PFSK-1 (cell line): ENCODE data around the gene SLFN12L.

Source experiments
- REST ChIP-seq, 2 experiments: IDR thresholded peaks; 2 replicates each; pipeline versions ENCODE4 v1.6.1 to v1.8.0; 2011 to 2012; ENCODE audit warnings: low read depth in 2 of 2, low read length in 2 of 2, control low read depth in 1 of 2, inconsistent platforms in 1 of 2, mild to moderate bottlenecking in 1 of 2, moderate library complexity in 1 of 2; ENCODE audit not compliant: insufficient read depth in 1 of 2
- SIN3A ChIP-seq: IDR thresholded peaks from 2 replicates; pipeline ENCODE4 v1.6.1; 2012; ENCODE audit warnings: mild to moderate bottlenecking, low read length, moderate library complexity, borderline replicate concordance; ENCODE audit not compliant: insufficient read depth
- TAF1 ChIP-seq: IDR thresholded peaks from 2 replicates; pipeline ENCODE4 v1.6.1; 2012; ENCODE audit warnings: low read length, control low read depth, borderline replicate concordance; ENCODE audit not compliant: insufficient read depth

DNA sequence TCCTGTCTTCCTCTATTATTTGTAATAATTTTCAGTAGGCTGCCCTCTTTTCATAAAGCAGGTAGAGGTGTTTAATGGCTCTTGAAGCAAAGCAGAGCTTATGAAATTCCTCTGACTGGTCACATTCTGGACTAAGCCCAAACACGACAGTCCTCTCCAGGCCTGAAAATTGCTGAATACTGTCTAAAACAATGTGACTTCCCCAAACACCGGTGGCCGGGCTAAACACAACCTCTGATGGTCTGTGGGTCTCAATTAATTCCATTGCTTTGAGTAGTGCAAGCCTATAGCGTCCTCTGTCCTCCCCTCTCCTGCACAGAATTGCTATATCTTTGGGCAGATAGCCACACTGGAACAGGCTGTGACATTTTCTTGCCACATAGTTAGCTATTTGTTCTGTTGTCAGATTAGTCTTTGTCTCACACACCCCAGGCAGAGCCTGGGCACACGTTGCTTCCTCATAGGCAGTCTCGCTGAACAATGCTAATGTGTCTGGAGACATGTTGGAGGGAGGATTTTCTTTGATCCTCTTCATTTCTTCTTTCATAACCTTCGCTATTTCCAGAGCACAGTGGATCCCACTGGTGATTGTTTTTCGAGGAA is 10.8 kb upstream of the SLFN12L start:
- TF ChIP-seq TAF1 (no peak), REST (IDR thresholded peaks at IDR 0.05; ENCODE audit: insufficient read depth in 1 of 2, low read depth in 2 of 2, low read length in 2 of 2) (no peak), SIN3A (no peak)
